Raji (cell line): ENCODE data around the gene PDE6H.

ENCODE experiments used
- POLR2A ChIP-seq: IDR thresholded peaks from 2 replicates; pipeline ENCODE4 v1.6.1; 2011; ENCODE audit warnings: low read depth, low read length, control low read depth; ENCODE audit not compliant: insufficient read depth

Gene PDE6H

GRCh38 chr12:14984036-14984435, 11.2 kb downstream of the PDE6H start:
- no peak for TF ChIP-seq POLR2A

- no peak for TF ChIP-seq POLR2A
These were observed 12.0 kb downstream of the PDE6H start for GRCh38 chr12:14984766-14985285.

- TF ChIP-seq POLR2A = no peak
These were observed 13.6 kb downstream of the PDE6H start for GRCh38 chr12:14986449-14986848.

DNA sequence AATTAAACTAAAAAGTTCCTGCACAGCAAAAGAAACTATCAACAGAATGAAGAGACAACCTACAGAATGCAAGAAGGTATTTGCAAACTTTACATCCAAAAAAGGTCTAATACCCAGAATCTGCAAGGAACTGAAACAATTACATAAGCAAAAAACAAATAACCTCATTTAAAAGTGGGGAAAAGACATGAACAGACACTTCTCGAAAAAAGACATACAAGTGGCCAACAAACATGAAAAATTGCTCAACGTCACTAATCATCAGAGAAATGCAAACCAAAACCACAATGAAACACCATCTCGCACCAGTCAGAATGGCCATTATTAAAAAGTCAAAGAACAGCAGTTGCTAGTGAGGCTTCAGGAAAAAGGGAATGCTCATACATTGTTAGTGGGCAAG, 15.2 kb downstream of the PDE6H start:
- TF ChIP-seq POLR2A = no peak

GRCh38 chr12:14989790-14990189, 16.9 kb downstream of the PDE6H start:
- no peak for TF ChIP-seq POLR2A

GRCh38 chr12:14991069-14991468, 18.2 kb downstream of the PDE6H start:
- no peak for TF ChIP-seq POLR2A

DNA sequence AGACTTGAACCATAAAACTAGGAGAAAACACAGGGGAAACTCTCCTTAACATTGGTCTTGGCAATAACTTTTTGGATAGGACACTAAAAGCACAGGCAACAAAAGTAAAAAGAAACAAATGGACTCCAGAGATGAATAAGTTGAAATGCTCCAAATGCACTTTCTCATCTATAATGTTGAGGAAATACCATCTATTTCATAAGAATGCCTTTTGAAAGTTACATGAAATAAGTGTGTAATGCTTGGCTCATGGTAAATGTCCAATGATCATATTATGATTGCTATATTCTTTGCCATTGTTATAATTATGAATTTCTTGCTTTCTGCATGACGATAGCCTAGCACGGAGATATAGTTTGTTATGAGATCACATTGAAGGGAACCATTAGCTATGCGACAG, 19.8 kb downstream of the PDE6H start:
- TF ChIP-seq POLR2A = no peak

GRCh38 chr12:14993117-14993516, 20.3 kb downstream of the PDE6H start:
- TF ChIP-seq POLR2A = no peak

DNA sequence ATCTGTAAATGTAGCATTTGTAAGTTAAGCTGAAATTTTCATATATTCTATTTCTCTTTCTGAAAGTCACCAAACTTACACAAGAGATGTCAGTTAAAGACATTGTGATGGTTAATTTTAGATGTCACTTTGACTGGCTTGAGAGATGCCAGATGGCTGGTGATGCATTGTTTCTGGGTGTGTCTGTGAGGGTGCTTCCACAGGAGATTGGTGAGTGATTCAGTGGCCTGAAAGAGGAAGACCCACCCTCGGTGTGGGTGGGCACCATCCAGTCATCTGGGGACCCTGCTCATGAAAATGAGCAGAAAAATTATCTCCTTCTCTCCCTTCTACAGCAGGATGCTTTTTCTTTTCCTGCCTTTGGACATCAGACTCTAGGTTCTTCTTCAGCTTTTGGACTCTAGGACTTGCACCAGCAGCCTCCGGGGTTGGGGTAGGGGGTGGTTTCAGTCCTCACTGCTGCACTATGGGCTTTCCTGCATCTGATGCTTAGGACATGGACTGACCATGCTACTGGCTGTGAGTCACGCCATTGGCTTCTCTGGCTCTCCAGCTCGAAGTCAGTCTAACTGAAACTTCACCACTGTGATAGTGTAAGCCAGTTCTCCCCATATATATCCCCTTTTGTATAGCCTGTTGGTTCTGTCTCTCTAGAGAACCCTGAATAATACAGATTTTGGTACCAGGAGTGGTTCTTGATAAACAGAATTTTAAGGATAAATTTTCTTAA, 20.9 kb downstream of the PDE6H start:
- no peak for TF ChIP-seq POLR2A

GRCh38 chr12:14994610-14995009, 21.8 kb downstream of the PDE6H start:
- no peak for TF ChIP-seq POLR2A

DNA sequence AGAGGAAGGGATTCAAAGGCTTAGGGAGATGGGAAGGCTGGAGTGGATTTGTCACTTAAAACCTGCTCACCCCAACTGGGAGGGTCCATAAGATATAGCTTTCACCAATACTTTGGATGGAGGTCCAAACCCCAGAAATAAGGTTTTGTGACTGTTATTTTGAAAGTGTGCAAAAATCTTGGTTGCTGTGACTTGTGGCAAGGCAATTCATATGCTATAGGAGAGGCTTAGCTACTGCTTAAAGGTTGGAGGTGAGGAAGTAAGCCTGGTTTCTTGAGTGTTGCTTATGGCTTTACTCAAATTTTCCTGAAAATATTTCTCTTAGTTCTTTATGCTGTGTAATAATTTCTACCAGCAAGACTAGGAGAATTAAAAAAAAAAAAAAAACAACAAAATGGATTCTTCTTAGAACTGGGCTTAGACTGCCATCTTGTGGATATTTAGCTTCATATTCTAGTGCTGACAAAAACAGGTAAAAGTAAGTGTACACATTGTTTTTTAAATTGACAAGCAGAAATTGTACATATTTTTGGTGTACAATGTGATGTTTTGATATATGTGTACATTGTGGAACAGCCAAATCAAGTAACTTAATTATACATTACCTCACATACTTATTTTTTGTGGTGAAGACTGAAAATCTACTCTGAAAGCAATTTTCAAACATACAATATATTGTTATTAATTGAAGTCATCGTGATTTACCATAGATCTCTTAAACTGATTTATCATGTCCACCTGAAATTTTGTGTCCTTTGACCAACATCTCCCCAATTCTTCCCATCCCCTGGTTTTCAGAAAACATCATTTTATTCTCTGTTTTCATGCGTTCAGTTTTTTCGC, 23.0 kb downstream of the PDE6H start:
- TF ChIP-seq POLR2A = no peak

- TF ChIP-seq POLR2A = no peak
These were observed 25.2 kb downstream of the PDE6H start for GRCh38 chr12:14997998-14998397.

DNA sequence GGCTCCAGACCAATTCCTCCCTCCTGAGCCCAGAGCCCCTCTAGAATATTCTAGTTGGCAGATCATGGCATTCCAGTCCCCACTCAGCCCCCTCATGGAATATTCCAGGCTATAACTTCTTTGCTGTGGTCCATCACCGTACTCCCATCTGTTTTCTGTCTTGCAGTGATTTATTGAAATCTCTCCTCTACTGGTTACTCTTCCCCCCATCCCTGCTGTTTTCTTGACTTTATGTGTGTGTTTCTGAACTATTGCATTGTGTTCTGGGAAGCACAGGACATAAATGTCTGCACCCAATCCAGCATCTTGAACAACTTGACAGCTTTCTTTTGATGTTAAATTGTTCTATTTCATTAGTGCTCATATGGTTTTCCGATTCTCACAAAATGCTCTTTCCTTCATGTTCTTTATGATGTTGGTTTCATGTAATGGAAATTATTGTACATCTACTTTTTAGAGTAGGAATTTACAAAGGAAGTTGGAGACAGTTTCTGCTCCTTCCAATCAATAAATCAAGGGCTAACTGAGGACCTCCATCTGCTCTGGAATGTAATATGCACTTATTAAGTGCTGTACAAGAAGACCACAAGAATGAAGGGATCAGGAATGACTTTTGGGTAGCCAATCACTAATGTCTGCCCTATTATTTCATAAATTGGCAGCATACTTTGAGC, 26.3 kb downstream of the PDE6H start:
- TF ChIP-seq POLR2A = no peak

- TF ChIP-seq POLR2A = no peak
These were observed 27.0 kb downstream of the PDE6H start for GRCh38 chr12:14999695-15000365.

DNA sequence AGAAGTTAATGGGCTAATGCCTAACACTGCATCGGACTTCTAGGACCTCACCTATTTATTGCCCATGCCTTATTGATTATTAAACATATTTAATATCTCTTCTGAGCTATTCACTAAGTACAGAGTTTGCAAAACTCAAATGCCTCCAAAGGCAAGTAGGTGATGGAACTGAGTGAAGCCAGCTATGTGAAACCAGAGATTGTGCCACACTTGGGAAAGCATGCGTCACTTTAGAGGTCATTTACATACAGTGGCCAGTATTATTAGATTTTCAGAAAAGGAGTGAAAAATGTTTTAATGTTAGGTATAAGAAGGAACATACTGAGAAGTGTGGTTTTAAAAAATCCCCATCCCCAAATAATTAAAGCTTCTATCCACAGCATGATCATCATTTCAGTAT, 27.7 kb downstream of the PDE6H start:
- TF ChIP-seq POLR2A = no peak
